Measurements from ENCODE around the gene SDF2L1.
A peak's percentile ranks its signal among the peaks of the same experiment; 100 is the strongest.
"Not testable (repeated sequence)": the region's sequence is repeated elsewhere in the genome, so short reads cannot be mapped to it uniquely, and the experiment has no call there.

The SDF2L1 gene

DNA sequence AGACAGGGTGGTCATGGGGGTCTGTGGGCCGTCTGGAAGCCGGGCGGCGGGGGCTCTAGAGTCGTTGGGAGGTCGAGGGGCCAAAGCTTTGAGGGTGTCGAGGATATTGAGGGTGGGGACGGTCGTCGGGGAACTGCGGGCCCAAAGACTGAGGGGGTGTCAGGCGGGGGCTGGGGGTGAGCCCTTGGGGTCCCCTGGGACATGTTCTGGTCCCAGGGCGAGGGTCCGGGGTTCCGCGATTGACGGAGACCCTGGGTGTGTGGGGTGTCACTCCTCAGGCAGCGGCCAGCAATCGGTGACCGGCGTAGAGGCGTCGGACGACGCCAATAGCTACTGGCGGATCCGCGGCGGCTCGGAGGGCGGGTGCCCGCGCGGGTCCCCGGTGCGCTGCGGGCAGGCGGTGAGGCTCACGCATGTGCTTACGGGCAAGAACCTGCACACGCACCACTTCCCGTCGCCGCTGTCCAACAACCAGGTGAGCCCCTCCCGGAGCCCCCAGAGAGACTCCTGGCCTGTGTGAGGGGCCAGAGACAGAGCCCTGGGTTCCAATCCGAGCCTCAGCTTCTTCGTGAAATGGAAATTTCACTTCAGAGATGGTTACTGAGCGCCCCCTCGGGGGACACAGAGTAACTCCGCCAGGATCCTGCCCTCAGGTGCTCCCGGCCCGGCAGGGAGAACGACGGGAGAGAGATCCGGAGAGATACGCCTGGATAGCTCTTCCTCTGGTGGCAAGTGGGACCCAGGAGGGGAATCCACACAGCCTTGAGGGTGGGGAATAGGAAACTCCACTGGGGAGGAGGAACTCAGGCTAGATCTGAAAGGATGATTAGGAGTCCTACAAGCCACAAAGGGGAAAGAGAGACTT, 714 bp downstream of the SDF2L1 start:
- TF ChIP-seq, protein P1, sequence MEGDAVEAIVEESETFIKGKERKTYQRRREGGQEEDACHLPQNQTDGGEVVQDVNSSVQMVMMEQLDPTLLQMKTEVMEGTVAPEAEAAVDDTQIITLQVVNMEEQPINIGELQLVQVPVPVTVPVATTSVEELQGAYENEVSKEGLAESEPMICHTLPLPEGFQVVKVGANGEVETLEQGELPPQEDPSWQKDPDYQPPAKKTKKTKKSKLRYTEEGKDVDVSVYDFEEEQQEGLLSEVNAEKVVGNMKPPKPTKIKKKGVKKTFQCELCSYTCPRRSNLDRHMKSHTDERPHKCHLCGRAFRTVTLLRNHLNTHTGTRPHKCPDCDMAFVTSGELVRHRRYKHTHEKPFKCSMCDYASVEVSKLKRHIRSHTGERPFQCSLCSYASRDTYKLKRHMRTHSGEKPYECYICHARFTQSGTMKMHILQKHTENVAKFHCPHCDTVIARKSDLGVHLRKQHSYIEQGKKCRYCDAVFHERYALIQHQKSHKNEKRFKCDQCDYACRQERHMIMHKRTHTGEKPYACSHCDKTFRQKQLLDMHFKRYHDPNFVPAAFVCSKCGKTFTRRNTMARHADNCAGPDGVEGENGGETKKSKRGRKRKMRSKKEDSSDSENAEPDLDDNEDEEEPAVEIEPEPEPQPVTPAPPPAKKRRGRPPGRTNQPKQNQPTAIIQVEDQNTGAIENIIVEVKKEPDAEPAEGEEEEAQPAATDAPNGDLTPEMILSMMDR (conservative IDR thresholded peaks at IDR 0.05) = peak; percentile 79
- H3K27ac ChIP-seq = peak overlapping the region; percentile 78

DNA sequence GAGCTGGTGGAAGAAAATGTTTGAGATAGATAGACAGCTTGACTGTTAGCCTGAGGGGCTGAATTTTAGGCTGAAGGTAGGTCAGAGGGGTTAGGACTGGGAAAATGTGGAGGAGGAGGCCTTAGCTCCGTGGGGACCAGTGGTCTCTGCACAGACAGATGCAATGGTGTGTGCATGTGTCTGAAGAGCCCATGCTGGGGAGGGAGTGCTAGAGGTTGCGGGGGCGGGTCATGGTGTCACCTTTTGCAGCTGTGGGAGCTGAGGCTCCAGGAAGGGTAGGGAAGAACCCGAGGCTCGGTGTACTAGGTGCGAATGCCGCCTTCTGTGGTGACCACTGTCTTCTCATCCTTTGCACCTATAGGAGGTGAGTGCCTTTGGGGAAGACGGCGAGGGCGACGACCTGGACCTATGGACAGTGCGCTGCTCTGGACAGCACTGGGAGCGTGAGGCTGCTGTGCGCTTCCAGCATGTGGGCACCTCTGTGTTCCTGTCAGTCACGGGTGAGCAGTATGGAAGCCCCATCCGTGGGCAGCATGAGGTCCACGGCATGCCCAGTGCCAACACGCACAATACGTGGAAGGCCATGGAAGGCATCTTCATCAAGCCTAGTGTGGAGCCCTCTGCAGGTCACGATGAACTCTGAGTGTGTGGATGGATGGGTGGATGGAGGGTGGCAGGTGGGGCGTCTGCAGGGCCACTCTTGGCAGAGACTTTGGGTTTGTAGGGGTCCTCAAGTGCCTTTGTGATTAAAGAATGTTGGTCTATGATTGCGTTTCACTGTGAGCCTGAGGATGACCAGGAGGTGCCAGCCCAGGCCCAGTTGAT, 1.6 kb downstream of the SDF2L1 start:
- TF ChIP-seq, protein P1 (conservative IDR thresholded peaks at IDR 0.05) = peak; percentile 20; the same call in 1 of the 2 replicates

DNA sequence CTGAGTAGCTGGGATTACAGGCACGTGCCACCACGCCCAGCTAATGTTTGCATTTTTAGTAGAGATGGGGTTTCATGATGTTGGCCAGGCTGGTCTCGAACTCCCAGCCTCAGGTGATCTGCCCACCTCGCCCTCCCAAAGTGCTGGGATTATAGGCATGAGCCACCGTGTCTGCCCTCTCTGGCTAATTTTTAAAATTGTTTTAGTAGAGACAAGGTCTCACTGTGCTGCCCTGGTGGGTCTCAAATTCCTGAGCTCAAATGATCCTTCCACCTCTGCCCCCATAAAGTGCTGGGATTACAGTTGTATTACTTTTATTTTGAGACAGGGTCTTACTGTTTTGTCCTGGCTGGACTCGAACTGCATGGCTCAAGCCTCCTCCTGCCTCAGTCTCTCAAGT, 3.4 kb downstream of the SDF2L1 start:
- H3K27ac ChIP-seq = not testable (repeated sequence)

More for the DNA sequence above, 1.6 kb downstream of the SDF2L1 start:
- H3K27ac ChIP-seq = peak overlapping the region; percentile 78

DNA sequence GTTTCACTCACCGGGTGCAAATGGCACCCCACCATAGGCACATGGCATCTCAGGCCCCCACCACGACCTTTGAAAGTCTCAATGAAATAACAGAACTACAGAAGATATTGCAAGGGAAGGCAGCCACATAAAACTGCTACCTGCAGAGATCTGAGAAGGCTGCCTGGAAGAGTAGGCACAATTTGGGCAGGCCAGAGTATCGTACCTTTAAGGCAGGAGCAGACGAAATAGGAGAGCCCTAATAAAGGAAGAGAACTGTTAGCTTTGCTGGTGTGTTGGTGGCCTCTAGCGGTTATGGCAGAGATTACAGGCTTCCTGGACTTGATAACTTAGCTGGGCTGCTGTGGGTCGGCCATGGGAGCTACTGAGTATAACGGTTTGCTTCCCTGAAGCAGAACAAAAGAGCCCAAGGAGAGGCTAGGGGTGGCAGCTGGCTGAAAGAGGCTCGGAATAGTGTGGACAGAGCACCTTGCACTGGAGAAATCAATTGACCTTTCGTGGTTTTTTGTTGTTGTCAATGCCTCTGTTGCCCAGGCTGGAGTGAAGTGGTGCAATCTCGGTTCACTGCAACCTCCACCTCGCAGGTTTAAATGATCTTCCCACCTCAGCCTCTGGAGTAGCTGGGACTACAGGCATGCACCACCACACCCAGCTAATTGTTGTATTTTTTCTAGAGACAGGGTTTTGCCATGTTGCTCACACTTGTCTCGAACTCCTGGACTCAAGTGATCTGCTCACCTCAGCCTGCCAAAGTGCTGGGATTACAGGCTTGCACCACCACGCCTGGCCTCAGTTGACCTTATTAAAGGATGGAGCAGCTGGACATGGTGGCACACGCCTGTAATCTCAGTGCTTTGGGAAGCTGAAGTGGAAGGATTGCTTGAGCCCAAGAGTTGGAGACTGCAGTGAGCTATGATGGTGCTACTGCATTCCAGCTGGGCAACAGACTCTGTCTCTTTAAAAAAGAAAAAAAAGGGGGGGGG, 4.8 kb downstream of the SDF2L1 start:
- H3K27ac ChIP-seq = no peak overlapping the region
- TF ChIP-seq, protein P1 (conservative IDR thresholded peaks at IDR 0.05) = peak; percentile 94

DNA sequence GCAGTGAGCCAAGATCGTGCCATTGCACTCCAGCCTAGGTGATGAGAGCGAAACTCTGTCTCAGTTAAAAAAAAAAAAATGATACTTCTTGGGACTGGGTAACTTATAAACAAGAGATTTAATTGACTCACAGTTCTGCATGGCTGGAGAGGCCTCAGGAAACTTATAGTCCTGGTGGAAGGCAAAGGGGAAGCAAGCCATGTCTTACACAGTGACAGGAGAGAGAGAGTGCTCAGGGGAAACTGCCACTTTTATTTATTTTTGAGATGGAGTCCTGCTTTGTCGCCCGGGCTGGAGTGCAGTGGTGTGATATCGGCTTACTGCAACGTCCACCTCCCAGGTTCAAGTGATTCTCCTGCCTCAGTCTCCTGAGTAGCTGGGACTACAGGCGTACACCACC, 8.2 kb downstream of the SDF2L1 start:
- TF ChIP-seq, protein P1 (conservative IDR thresholded peaks at IDR 0.05) = no peak
- H3K27ac ChIP-seq = no peak overlapping the region

DNA sequence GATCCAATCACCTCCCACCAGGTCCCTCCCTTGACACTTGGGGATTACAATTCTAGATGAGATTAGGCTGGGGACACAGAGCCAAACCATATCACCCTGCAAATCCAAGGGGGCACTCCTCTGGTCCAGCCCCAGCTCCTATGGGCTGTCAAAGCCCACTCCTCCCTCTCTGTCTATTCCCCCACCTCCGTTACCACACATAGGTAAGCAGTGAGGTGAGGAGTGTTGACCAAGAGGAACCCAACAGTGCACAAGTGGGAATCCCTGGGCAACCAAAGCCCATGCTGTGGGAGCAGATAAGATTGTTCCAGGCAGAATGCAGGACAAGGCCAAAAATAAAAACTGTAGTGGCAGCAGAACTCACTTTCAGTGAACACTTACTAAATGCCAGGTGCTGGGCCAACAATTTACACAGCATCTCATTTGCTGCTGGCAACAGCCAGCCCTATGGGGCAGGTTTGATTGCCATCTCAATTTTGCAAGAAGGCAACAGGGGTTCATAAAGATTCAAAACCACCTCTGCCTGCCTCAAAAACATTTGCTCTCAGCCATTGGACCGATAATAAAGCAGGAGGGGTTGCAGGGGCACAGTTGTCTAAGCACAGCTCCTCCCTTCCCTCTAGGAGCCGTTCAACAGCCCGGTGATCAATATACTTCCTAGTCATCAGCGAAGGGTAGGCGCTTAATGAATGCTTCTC, 8.9 kb downstream of the SDF2L1 start:
- H3K27ac ChIP-seq = peak overlapping the region; percentile 68; the same call in 1 of the 2 replicates
- TF ChIP-seq, protein P1 (conservative IDR thresholded peaks at IDR 0.05) = no peak

DNA sequence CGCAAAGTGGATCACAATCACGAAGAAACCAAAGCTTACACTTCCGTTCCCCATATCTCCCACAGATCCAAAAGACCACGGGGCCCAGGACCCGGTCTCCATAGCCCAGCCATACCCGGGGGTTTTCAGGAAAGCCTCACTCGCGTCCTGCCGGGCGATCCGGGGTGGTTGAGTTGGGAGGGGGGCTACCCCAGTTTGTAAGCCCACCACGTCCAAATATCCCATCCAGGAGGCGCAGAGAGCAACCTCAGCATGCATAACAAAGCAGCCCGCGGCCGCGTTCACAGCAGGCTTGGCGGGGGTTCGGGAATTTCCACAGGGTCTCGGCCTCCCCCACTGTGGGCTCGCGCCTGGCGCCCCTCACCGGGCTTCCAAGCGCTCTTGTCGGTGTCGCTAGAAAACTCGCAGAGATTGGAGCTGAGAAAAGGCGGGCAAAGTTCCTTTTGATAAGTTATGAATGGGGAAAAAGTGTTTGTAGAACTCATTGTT, 9.5 kb downstream of the SDF2L1 start:
- TF ChIP-seq, protein P1 (conservative IDR thresholded peaks at IDR 0.05) = no peak
- peak overlapping the region; percentile 68; the same call in 1 of the 2 replicates for H3K27ac ChIP-seq

All from VCaP (cell line).